ENCODE measurements around the gene DNAJC18.

Gene DNAJC18

GRCh38 chr5:139402561-139403158 is 36.7 kb downstream of the DNAJC18 start:
- Histone ChIP-seq H3K4me3 (ENCODE audit: low read length) (peak overlapping the region; percentile 57), H3K27me3 (ENCODE audit: insufficient read depth, low read length) (no peaks in the 10 kb centered on the region), H3K4me1 (ENCODE audit: insufficient read depth, low read length) (peaks cover 13% of the 10 kb centered on the region), H2AFZ (ENCODE audit: low read depth, low read length) (no peak overlapping the region), H3K9me3 (ENCODE audit: low read length) (no peaks in the 10 kb centered on the region), H3K36me3 (ENCODE audit: insufficient read depth, low read length) (peaks cover 8% of the 10 kb centered on the region)

GRCh38 chr5:139401546-139401945 is 37.8 kb downstream of the DNAJC18 start:
- peaks cover 13% of the 10 kb centered on the region for H3K4me1 ChIP-seq (ENCODE audit: insufficient read depth, low read length)
- H3K4me3 ChIP-seq (ENCODE audit: low read length), result no peak overlapping the region

GRCh38 chr5:139399501-139400121 is 39.7 kb downstream of the DNAJC18 start:
- Histone ChIP-seq H3K4me3 (ENCODE audit: low read length) (no peak overlapping the region), H3K36me3 (ENCODE audit: insufficient read depth, low read length) (peaks cover 11% of the 10 kb centered on the region), H2AFZ (ENCODE audit: low read depth, low read length) (no peak overlapping the region), H3K4me1 (ENCODE audit: insufficient read depth, low read length) (peaks cover 13% of the 10 kb centered on the region), H3K9me3 (ENCODE audit: low read length) (peaks cover 6% of the 10 kb centered on the region), H3K27me3 (ENCODE audit: insufficient read depth, low read length) (peaks cover 4% of the 10 kb centered on the region)

More at GRCh38 chr5:139401546-139401945, 37.8 kb downstream of the DNAJC18 start:
- H3K36me3 ChIP-seq (ENCODE audit: insufficient read depth, low read length), result peaks cover 11% of the 10 kb centered on the region
- H2AFZ ChIP-seq (ENCODE audit: low read depth, low read length), result no peak overlapping the region
- H3K27me3 ChIP-seq (ENCODE audit: insufficient read depth, low read length), result no peaks in the 10 kb centered on the region
- no peaks in the 10 kb centered on the region for H3K9me3 ChIP-seq (ENCODE audit: low read length)

GRCh38 chr5:139397921-139398320 is 41.4 kb downstream of the DNAJC18 start:
- Histone ChIP-seq H2AFZ (ENCODE audit: low read depth, low read length) (no peak overlapping the region), H3K9me3 (ENCODE audit: low read length) (peaks cover 18% of the 10 kb centered on the region), H3K4me1 (ENCODE audit: insufficient read depth, low read length) (peaks cover 2% of the 10 kb centered on the region), H3K4me3 (ENCODE audit: low read length) (no peak overlapping the region), H3K27me3 (ENCODE audit: insufficient read depth, low read length) (peaks cover 17% of the 10 kb centered on the region), H3K36me3 (ENCODE audit: insufficient read depth, low read length) (peaks cover 11% of the 10 kb centered on the region)

GRCh38 chr5:139396691-139397090 is 42.6 kb downstream of the DNAJC18 start:
- H3K4me3 ChIP-seq (ENCODE audit: low read length), result no peak overlapping the region
- peaks cover 24% of the 10 kb centered on the region for H3K27me3 ChIP-seq (ENCODE audit: insufficient read depth, low read length)
- peaks cover 23% of the 10 kb centered on the region for H3K9me3 ChIP-seq (ENCODE audit: low read length)
- peaks cover 11% of the 10 kb centered on the region for H3K36me3 ChIP-seq (ENCODE audit: insufficient read depth, low read length)
- no peak overlapping the region for H2AFZ ChIP-seq (ENCODE audit: low read depth, low read length)
- no peaks in the 10 kb centered on the region for H3K4me1 ChIP-seq (ENCODE audit: insufficient read depth, low read length)

- Histone ChIP-seq H2AFZ (ENCODE audit: low read depth, low read length) (no peak overlapping the region), H3K4me3 (ENCODE audit: low read length) (no peak overlapping the region), H3K27me3 (ENCODE audit: insufficient read depth, low read length) (peaks cover 28% of the 10 kb centered on the region), H3K36me3 (ENCODE audit: insufficient read depth, low read length) (peaks cover 8% of the 10 kb centered on the region), H3K9me3 (ENCODE audit: low read length) (peaks cover 25% of the 10 kb centered on the region), H3K4me1 (ENCODE audit: insufficient read depth, low read length) (no peaks in the 10 kb centered on the region)
Measured at GRCh38 chr5:139395844-139396640, 43.3 kb downstream of the DNAJC18 start.

- Histone ChIP-seq H2AFZ (ENCODE audit: low read depth, low read length) (no peak within 1 kb of the TSS), H3K27me3 (ENCODE audit: insufficient read depth, low read length) (peaks cover 28% of the 10 kb centered on the region), H3K9me3 (ENCODE audit: low read length) (peaks cover 25% of the 10 kb centered on the region), H3K36me3 (ENCODE audit: insufficient read depth, low read length) (peaks cover 7% of the 10 kb centered on the region), H3K4me1 (ENCODE audit: insufficient read depth, low read length) (peaks cover 6% of the 10 kb centered on the region), H3K4me3 (ENCODE audit: low read length) (no peak within 1 kb of the TSS)
Measured at GRCh38 chr5:139394654-139395566, 44.4 kb downstream of the DNAJC18 start, which contains the start of gene PROB1. PROB1 (minus strand) TSS chr5:139395104; CDS start chr5:139395081, 23 bp downstream.

GRCh38 chr5:139394123-139394653 is 45.1 kb downstream of the DNAJC18 start:
- H2AFZ ChIP-seq (ENCODE audit: low read depth, low read length), result no peak overlapping the region
- peaks cover 6% of the 10 kb centered on the region for H3K4me1 ChIP-seq (ENCODE audit: insufficient read depth, low read length)
- no peak overlapping the region for H3K4me3 ChIP-seq (ENCODE audit: low read length)
- peaks cover 3% of the 10 kb centered on the region for H3K36me3 ChIP-seq (ENCODE audit: insufficient read depth, low read length)
- H3K27me3 ChIP-seq (ENCODE audit: insufficient read depth, low read length), result peaks cover 28% of the 10 kb centered on the region
- H3K9me3 ChIP-seq (ENCODE audit: low read length), result peaks cover 25% of the 10 kb centered on the region

GRCh38 chr5:139393497-139394122 is 45.7 kb downstream of the DNAJC18 start:
- no peak overlapping the region for H3K4me3 ChIP-seq (ENCODE audit: low read length)
- H3K9me3 ChIP-seq (ENCODE audit: low read length), result peaks cover 25% of the 10 kb centered on the region
- H2AFZ ChIP-seq (ENCODE audit: low read depth, low read length), result no peak overlapping the region
- peaks cover 28% of the 10 kb centered on the region for H3K27me3 ChIP-seq (ENCODE audit: insufficient read depth, low read length)
- peaks cover 3% of the 10 kb centered on the region for H3K36me3 ChIP-seq (ENCODE audit: insufficient read depth, low read length)
- H3K4me1 ChIP-seq (ENCODE audit: insufficient read depth, low read length), result peaks cover 6% of the 10 kb centered on the region

- Histone ChIP-seq H2AFZ (ENCODE audit: low read depth, low read length) (no peak overlapping the region), H3K36me3 (ENCODE audit: insufficient read depth, low read length) (peaks cover 3% of the 10 kb centered on the region), H3K4me3 (ENCODE audit: low read length) (no peak overlapping the region), H3K9me3 (ENCODE audit: low read length) (peaks cover 25% of the 10 kb centered on the region), H3K27me3 (ENCODE audit: insufficient read depth, low read length) (peaks cover 28% of the 10 kb centered on the region), H3K4me1 (ENCODE audit: insufficient read depth, low read length) (peaks cover 6% of the 10 kb centered on the region)
Measured at GRCh38 chr5:139392678-139393496, 46.4 kb downstream of the DNAJC18 start.

- peaks cover 28% of the 10 kb centered on the region for H3K27me3 ChIP-seq (ENCODE audit: insufficient read depth, low read length)
- H2AFZ ChIP-seq (ENCODE audit: low read depth, low read length), result no peak overlapping the region
- no peak overlapping the region for H3K4me3 ChIP-seq (ENCODE audit: low read length)
- peaks cover 25% of the 10 kb centered on the region for H3K9me3 ChIP-seq (ENCODE audit: low read length)
- H3K36me3 ChIP-seq (ENCODE audit: insufficient read depth, low read length), result peaks cover 3% of the 10 kb centered on the region
- peaks cover 6% of the 10 kb centered on the region for H3K4me1 ChIP-seq (ENCODE audit: insufficient read depth, low read length)
Measured at GRCh38 chr5:139392324-139392677, 47.0 kb downstream of the DNAJC18 start.

All from neuron (in vitro differentiated cells).